ENCODE data around the gene SNX9.

Gene SNX9

GRCh38 chr6:157861814-157862213 is 38.8 kb downstream of the SNX9 start:
- H3K27me3 Mint-ChIP-seq (ENCODE audit: low read depth) = no peaks in the 10 kb centered on the region
- H3K4me3 Mint-ChIP-seq = no peak overlapping the region
- no peak for TF ChIP-seq CTCF (IDR thresholded peaks at IDR 0.05; ENCODE audit: unreplicated experiment in 3 of 3)
- H3K36me3 Mint-ChIP-seq (ENCODE audit: low read depth) = peaks cover 3% of the 10 kb centered on the region
- peak overlapping the region in 2 of 3 experiments; percentile 21 to 31 for H3K27ac Mint-ChIP-seq
- no peaks in the 10 kb centered on the region for H3K9me3 Mint-ChIP-seq
- H3K4me1 Mint-ChIP-seq = peaks cover 38% of the 10 kb centered on the region

GRCh38 chr6:157862706-157863105 is 39.7 kb downstream of the SNX9 start:
- peaks cover 38% of the 10 kb centered on the region for H3K4me1 Mint-ChIP-seq
- TF ChIP-seq CTCF (IDR thresholded peaks at IDR 0.05; ENCODE audit: unreplicated experiment in 3 of 3) = no peak
- no peaks in the 10 kb centered on the region for H3K27me3 Mint-ChIP-seq (ENCODE audit: low read depth)
- no peaks in the 10 kb centered on the region for H3K9me3 Mint-ChIP-seq
- no peak overlapping the region for H3K4me3 Mint-ChIP-seq
- peaks cover 3% of the 10 kb centered on the region for H3K36me3 Mint-ChIP-seq (ENCODE audit: low read depth)
- H3K27ac Mint-ChIP-seq = no peak overlapping the region

- Mint-ChIP-seq H3K27me3 (ENCODE audit: low read depth) (no peaks in the 10 kb centered on the region), H3K27ac (no peak overlapping the region), H3K36me3 (ENCODE audit: low read depth) (no peaks in the 10 kb centered on the region), H3K4me1 (peaks cover 37% of the 10 kb centered on the region), H3K9me3 (no peaks in the 10 kb centered on the region), H3K4me3 (no peak overlapping the region)
- no peak for TF ChIP-seq CTCF (IDR thresholded peaks at IDR 0.05; ENCODE audit: unreplicated experiment in 3 of 3)
Observed at GRCh38 chr6:157864185-157864761, 41.2 kb downstream of the SNX9 start.

GRCh38 chr6:157865249-157865648 is 42.2 kb downstream of the SNX9 start:
- H3K4me3 Mint-ChIP-seq = no peak overlapping the region
- TF ChIP-seq CTCF (IDR thresholded peaks at IDR 0.05; ENCODE audit: unreplicated experiment in 3 of 3) = no peak
- H3K27ac Mint-ChIP-seq = no peak overlapping the region
- H3K4me1 Mint-ChIP-seq = peaks cover 30% of the 10 kb centered on the region
- H3K36me3 Mint-ChIP-seq (ENCODE audit: low read depth) = no peaks in the 10 kb centered on the region
- H3K9me3 Mint-ChIP-seq = no peaks in the 10 kb centered on the region
- no peaks in the 10 kb centered on the region for H3K27me3 Mint-ChIP-seq (ENCODE audit: low read depth)

GRCh38 chr6:157867155-157867559 is 44.1 kb downstream of the SNX9 start:
- Mint-ChIP-seq H3K27me3 (ENCODE audit: low read depth) (no peaks in the 10 kb centered on the region), H3K4me1 (peaks cover 13% of the 10 kb centered on the region)

More at GRCh38 chr6:157867155-157867559, 44.1 kb downstream of the SNX9 start:
- no peak overlapping the region for H3K27ac Mint-ChIP-seq
- no peak overlapping the region for H3K4me3 Mint-ChIP-seq
- H3K9me3 Mint-ChIP-seq = no peaks in the 10 kb centered on the region
- no peaks in the 10 kb centered on the region for H3K36me3 Mint-ChIP-seq (ENCODE audit: low read depth)
- TF ChIP-seq CTCF (IDR thresholded peaks at IDR 0.05; ENCODE audit: unreplicated experiment in 3 of 3) = no peak

All from nephron (organoid).